CD4-positive, alpha-beta T cell (primary cell): Measurements from ENCODE around the gene NLK. TPM values are rescaled to one million over a fixed set of nuclear protein-coding genes. Genes with fewer than 3 reads are reported as not detected.

Experiments
- ATAC-seq: fragments of 200-7000 bp; cut with Tn5 transposase; one replicate; pipeline ENCODE4 v1.10.0; 2022; ENCODE audit warnings: mild to moderate bottlenecking; ENCODE audit not compliant: poor library complexity
- CTCF ChIA-PET: fragments of 350-600 bp; sonication (Branson Sonifier 250); formaldehyde crosslinking; loops from one replicate; lab custom pipeline; 2021; ENCODE audit warnings: antibody characterized with exemption, inconsistent platforms; lab: Charles Lee
- POLR2A ChIA-PET: fragments of 350-600 bp; sonication (Branson Sonifier 250); formaldehyde crosslinking; loops from one replicate; lab custom pipeline; 2021; ENCODE audit warnings: antibody characterized with exemption, inconsistent platforms; lab: Charles Lee
- DNase-seq, 14 experiments: peaks; one replicate each; pipeline ENCODE4 v3.0.0-alpha.2; 2013 to 2020; ENCODE audit warnings: mixed read lengths in 2 of 14
- H3K27ac ChIP-seq, 2 donors: one replicate each; pipeline versions ENCODE4 v1.5.1 to v1.7.0; 2013; ENCODE audit warnings: low read length in 2 of 2, low read depth in 1 of 2, mild to moderate bottlenecking in 1 of 2
- H3K27me3 ChIP-seq, 2 experiments: 1 replicate in 1 of 2; 2 replicates in 1 of 2; pipeline versions ENCODE4 v1.6.1 to v1.7.0; 2013; ENCODE audit warnings: low read length in 2 of 2, control low read depth in 1 of 2, mild to moderate bottlenecking in 1 of 2, moderate library complexity in 1 of 2; ENCODE audit not compliant: insufficient read depth in 2 of 2, control insufficient read depth in 1 of 2
- H3K36me3 ChIP-seq: one replicate; pipeline ENCODE4 v1.6.1; 2013; ENCODE audit warnings: low read length, control low read depth; ENCODE audit not compliant: insufficient read depth
- H3K4me1 ChIP-seq: one replicate; pipeline ENCODE4 v1.6.1; 2013; ENCODE audit warnings: low read length, control low read depth; ENCODE audit not compliant: insufficient read depth
- H3K4me3 ChIP-seq: one replicate; pipeline ENCODE4 v1.5.1; 2013; ENCODE audit warnings: mild to moderate bottlenecking, low read length, moderate library complexity
- H3K9me3 ChIP-seq, 2 experiments: 1 replicate in 1 of 2; 2 replicates in 1 of 2; pipeline versions ENCODE4 v1.6.1 to v1.7.0; 2013; ENCODE audit warnings: low read length in 2 of 2, mild to moderate bottlenecking in 2 of 2, control low read depth in 1 of 2, moderate library complexity in 1 of 2; ENCODE audit not compliant: control insufficient read depth in 1 of 2, insufficient read depth in 1 of 2
- H3K27ac Mint-ChIP-seq: one replicate; pipeline ENCODE4 v1.8.0; 2020; ENCODE audit warnings: mixed read lengths
- H3K27me3 Mint-ChIP-seq: one replicate; pipeline ENCODE4 v1.8.0; 2021; ENCODE audit warnings: mixed read lengths
- H3K36me3 Mint-ChIP-seq: one replicate; pipeline ENCODE4 v1.8.0; 2021; ENCODE audit warnings: low read depth, mixed read lengths
- H3K4me1 Mint-ChIP-seq: one replicate; pipeline ENCODE4 v1.8.0; 2021; ENCODE audit warnings: low read depth, mixed read lengths
- H3K4me3 Mint-ChIP-seq: one replicate; pipeline ENCODE4 v1.8.0; 2020; ENCODE audit warnings: mild to moderate bottlenecking, mixed read lengths
- H3K9me3 Mint-ChIP-seq: one replicate; pipeline ENCODE4 v1.8.0; 2020; ENCODE audit warnings: mixed read lengths
- intact Hi-C, 2 experiments: fragments of 100-400 bp; cut with DNase I in 1 of 2; cut with micrococcal nuclease in 1 of 2; formaldehyde crosslinking; loops; one replicate each; pipeline versions ENCODE4 v1.15.1 to v1.9.0; 2023 to 2025; cut with DNase I, micrococcal nuclease
- total RNA-seq, 174 experiments: library from RNA in 2 of 174; stranded (reverse) in 2 of 174; gene quantifications; one replicate each; pipeline ENCODE4 v1.2.3 and lab custom pipeline; 2021 to 2026
- TF ChIP-seq, protein P1 (sequence below): fragments of 200-600 bp; IDR thresholded peaks from one replicate; pipeline ENCODE4 v1.8.0; 2022; ENCODE audit warnings: antibody characterized with exemption, mild to moderate bottlenecking

NLK gene
- total RNA-seq, 2 experiments from 2014 or later = 6.8 to 7.7 TPM

DNA sequence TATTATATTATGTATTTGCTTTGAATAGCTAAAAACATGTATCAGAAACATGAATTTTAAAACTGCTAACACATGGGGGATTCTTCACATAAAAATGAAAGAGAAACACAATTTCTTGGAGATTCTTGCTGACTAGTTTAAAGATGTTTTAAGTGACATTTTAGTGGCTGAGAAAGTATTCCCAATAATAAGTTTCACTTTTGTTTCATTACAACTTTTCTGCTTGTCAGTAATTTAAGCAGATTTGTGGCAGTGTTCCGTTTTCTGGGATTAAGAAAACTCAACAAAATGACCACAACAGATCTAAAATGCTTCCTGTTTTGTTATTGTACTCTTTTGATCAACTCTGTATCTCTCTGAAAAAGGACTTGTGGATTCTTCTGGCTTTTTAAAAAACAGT lies 75.9 kb downstream of the NLK start:
- Mint-ChIP-seq H3K4me1 (peaks cover 46% of the 10 kb centered on the region), H3K27me3 (no peaks in the 10 kb centered on the region), H3K27ac (no peak overlapping the region), H3K4me3 (peak overlapping the region; percentile 12), H3K9me3 (no peaks in the 10 kb centered on the region), H3K36me3 (peaks cover 19% of the 10 kb centered on the region)
- ATAC-seq = no peak
- ChIA-PET POLR2A (no interaction called here), CTCF (no interaction called here)
- Histone ChIP-seq H3K4me1 (no peaks in the 10 kb centered on the region), H3K27ac (no peak overlapping the region), H3K4me3 (no peak overlapping the region), H3K27me3 (no peaks in the 10 kb centered on the region), H3K9me3 (no peaks in the 10 kb centered on the region), H3K36me3 (peaks cover 8% of the 10 kb centered on the region)
- TF ChIP-seq, protein P1, sequence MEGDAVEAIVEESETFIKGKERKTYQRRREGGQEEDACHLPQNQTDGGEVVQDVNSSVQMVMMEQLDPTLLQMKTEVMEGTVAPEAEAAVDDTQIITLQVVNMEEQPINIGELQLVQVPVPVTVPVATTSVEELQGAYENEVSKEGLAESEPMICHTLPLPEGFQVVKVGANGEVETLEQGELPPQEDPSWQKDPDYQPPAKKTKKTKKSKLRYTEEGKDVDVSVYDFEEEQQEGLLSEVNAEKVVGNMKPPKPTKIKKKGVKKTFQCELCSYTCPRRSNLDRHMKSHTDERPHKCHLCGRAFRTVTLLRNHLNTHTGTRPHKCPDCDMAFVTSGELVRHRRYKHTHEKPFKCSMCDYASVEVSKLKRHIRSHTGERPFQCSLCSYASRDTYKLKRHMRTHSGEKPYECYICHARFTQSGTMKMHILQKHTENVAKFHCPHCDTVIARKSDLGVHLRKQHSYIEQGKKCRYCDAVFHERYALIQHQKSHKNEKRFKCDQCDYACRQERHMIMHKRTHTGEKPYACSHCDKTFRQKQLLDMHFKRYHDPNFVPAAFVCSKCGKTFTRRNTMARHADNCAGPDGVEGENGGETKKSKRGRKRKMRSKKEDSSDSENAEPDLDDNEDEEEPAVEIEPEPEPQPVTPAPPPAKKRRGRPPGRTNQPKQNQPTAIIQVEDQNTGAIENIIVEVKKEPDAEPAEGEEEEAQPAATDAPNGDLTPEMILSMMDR = no peak
- peak in 2 of 14 experiments; percentile 1 to 41 for DNase-seq
- intact Hi-C loops = no loop called here

DNA sequence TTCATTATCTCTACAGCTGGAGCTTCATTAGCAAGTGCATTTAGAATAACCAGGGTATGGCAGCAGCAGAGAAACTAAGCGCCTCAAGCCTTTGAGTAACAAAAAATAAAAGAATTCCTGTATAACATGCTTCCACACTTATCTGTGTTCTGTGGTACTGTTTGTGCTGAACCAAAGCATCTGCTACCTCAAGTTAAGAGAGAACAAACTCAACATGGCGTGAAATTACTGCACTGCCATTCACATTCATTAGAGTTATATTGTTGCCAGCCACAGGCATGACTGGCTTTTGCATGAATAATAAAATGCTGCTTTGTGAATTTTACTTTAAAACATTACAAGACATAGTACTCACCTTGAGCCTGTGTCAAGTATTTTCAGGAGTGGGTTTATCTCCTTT lies 76.6 kb downstream of the NLK start:
- DNase-seq = no peak
- Histone ChIP-seq H3K36me3 (peaks cover 8% of the 10 kb centered on the region), H3K27me3 (no peaks in the 10 kb centered on the region), H3K4me1 (no peaks in the 10 kb centered on the region), H3K27ac (no peak overlapping the region), H3K9me3 (no peaks in the 10 kb centered on the region), H3K4me3 (no peak overlapping the region)
- Mint-ChIP-seq H3K27ac (no peak overlapping the region), H3K4me3 (no peak overlapping the region), H3K9me3 (no peaks in the 10 kb centered on the region), H3K36me3 (peaks cover 25% of the 10 kb centered on the region), H3K4me1 (peaks cover 46% of the 10 kb centered on the region), H3K27me3 (no peaks in the 10 kb centered on the region)
- POLR2A ChIA-PET = no interaction called here
- no peak for ATAC-seq
- TF ChIP-seq, protein P1 = no peak
- CTCF ChIA-PET = no interaction called here
- intact Hi-C loops = no loop called here

DNA sequence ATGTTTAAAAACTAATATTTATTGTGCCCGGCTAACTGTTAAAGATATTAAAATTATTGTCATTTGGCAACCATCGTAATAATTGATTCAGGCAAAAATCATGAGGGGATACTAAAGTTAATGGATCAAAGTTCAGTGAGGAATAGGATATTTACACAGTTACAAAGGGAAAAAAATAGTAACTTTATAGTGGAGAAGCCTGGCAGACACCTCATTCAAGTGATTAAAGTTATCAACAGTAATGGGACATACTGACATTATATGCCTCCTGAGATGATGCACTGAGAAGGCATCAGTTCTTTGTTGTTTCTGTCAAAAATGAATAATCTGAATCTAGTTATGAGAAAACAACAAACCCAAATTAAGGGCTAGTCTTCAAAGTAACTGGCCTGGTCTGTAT lies 77.1 kb downstream of the NLK start:
- peaks cover 8% of the 10 kb centered on the region for H3K36me3 ChIP-seq
- POLR2A ChIA-PET = no interaction called here

More for the DNA sequence above, 77.1 kb downstream of the NLK start:
- peaks cover 30% of the 10 kb centered on the region for H3K36me3 Mint-ChIP-seq
- intact Hi-C loops = no loop called here
- no peaks in the 10 kb centered on the region for H3K4me1 ChIP-seq
- no peak for ATAC-seq
- CTCF ChIA-PET = no interaction called here
- no peak overlapping the region for H3K27ac Mint-ChIP-seq
- H3K27me3 Mint-ChIP-seq = no peaks in the 10 kb centered on the region
- no peaks in the 10 kb centered on the region for H3K9me3 ChIP-seq
- no peak overlapping the region for H3K4me3 ChIP-seq
- H3K4me1 Mint-ChIP-seq = peaks cover 46% of the 10 kb centered on the region
- H3K27me3 ChIP-seq = no peaks in the 10 kb centered on the region
- no peak overlapping the region for H3K27ac ChIP-seq
- no peak for DNase-seq
- TF ChIP-seq, protein P1 = no peak
- H3K4me3 Mint-ChIP-seq = no peak overlapping the region
- no peaks in the 10 kb centered on the region for H3K9me3 Mint-ChIP-seq
